IPS DF 4.7 (cell line): ENCODE data around the gene MND1.
"Not testable (repeated sequence)": the region's sequence is repeated elsewhere in the genome, so short reads cannot be mapped to it uniquely, and the experiment has no call there.

Experiments used
- DNase-seq: peaks from one replicate; pipeline ENCODE4 v3.0.0-alpha.2; 2013; ENCODE audit warnings: low spot score; ENCODE audit errors: extremely low read depth

Gene MND1

GRCh38 chr4:153438916-153439756, 94.6 kb downstream of the MND1 start:
- no peak for DNase-seq

GRCh38 chr4:153439831-153440230, 95.3 kb downstream of the MND1 start:
- no peak for DNase-seq

GRCh38 chr4:153440475-153440874, 96.0 kb downstream of the MND1 start:
- DNase-seq: no peak

GRCh38 chr4:153447175-153447905, 102.9 kb downstream of the MND1 start:
- DNase-seq: no peak

- DNase-seq: no peak
These were observed 103.7 kb downstream of the MND1 start for GRCh38 chr4:153448003-153448731.

- no peak for DNase-seq
These were observed 104.8 kb downstream of the MND1 start for GRCh38 chr4:153449338-153449737.

GRCh38 chr4:153450544-153450917, 106.0 kb downstream of the MND1 start:
- DNase-seq: no peak

- DNase-seq: not testable (repeated sequence)
These were observed 106.7 kb downstream of the MND1 start for GRCh38 chr4:153451145-153451544.

- no peak for DNase-seq
These were observed 107.6 kb downstream of the MND1 start for GRCh38 chr4:153451911-153452657.

- DNase-seq: no peak
These were observed 108.3 kb downstream of the MND1 start for GRCh38 chr4:153452658-153453378.

GRCh38 chr4:153453402-153453801, 108.9 kb downstream of the MND1 start:
- no peak for DNase-seq

- DNase-seq: no peak
These were observed 114.5 kb downstream of the MND1 start for GRCh38 chr4:153458969-153459368.

GRCh38 chr4:153461549-153461948, 117.1 kb downstream of the MND1 start:
- not testable (repeated sequence) for DNase-seq

GRCh38 chr4:153464068-153464467, 119.6 kb downstream of the MND1 start:
- DNase-seq: no peak
